Fibroblast of upper back skin (primary cell): ENCODE results near the gene DLG5.

Source experiments
- DNase-seq: peaks from one replicate; pipeline ENCODE4 v3.0.0-alpha.2; 2013

The DLG5 gene

DNA sequence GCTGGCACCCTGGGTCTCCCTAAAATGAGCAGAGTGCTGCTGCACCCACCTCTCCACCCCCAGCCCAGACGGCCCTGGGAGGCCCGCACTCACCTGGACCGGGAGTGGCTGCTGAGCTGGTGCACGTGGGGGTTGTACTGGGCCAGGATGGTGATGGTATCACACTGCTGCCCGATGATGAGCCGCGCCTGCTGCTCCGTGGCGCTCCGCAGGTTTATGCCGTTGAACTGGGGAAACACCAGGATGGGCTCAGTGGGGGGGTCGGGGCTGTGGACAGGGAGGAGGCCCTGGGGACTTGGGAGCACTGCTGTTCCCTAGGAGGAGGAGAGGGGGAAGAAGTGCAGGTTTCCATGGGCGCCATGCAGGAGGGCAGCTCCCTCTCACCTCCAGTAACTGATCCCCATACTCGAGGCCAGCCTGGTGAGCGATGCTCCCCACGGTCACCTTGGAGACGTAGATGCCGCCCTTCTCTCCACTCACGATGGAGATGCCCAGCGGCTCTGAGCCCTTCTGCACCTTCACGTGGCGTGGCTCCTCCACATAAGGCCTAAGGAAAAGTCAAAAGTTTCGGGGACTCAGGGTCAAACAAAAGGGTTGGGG lies 114.6 kb downstream of the DLG5 start:
- no peak for DNase-seq

DNA sequence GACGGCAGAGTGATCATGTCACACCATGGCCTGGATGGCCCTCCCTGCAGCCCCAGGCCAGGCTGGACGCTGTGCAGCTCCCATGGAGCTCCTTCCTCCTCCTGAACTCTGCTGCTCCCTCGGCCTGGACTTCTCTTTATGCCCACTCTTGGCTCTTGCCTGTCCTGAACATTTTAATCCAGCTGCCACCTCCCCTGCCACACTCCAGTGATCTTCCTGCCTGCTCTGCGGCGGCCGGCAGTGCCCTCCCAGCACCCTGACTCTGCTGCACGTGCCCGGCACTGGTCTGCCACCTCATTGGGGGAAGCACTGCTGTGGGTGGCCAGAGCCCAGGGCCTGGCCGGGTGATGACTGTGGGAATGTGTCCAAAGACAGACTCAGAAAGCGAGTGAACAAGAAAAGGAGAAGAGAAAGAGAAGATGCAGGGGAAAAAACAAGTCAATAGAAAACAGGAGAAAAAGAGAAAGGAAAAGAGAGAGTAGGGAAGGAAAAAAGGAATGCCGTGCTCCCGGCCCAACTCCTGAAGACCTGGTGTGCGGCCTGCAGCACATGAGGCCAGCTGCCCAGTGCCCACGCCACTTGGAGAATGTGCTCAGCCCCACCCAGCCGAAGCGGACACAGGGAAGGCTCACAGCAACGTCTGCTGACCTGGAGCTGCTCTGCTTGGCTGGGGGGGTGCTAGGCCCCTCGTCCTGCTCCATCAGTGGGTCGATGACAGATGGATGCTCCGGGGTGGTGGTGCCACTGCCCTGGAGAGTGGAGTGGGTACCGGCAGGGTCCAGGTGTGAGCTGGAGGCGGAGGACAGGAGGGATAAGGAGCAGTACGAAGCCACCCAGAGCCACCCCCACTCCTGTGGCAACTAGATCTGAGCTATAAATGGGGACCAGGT lies 115.9 kb downstream of the DLG5 start:
- DNase-seq: no peak

DNA sequence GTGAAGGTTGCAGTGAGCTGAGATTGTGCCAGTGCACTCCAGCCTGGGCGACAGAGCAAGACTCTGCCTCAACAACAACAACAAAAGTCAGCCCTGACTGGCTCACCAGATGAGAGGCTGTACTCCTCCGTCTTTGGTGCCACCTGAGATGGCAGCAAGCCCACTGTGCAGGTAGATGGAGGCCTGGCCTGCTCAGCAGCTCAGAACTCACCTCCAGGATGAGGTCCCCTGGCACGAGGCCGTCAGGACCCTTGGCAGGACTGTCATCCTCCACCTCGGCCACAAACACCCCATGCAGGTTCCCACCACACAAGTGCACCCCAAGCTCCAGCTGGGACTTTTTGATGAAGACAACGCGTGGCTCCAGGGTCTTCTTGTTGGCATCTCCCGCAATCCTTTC lies 117.2 kb downstream of the DLG5 start:
- no peak for DNase-seq

DNA sequence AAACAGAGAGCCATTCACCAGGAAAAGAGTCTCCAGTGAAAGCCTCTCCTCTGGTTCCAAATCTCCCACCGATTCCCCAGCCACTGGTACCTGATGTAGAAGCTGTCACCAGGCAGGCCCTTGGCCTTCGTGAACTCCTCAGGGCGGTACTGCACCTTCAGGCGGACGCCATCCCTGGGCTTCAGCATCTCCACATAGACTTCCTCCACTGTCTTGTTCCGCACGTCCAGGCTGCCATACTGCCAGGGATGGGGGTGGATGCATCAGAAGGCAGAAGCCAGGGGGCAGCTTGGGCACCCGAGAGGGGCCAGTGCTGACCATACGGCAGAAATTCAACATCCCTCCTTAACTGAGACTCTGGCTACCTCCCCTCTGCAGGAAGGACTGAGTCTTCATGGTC lies 118.8 kb downstream of the DLG5 start:
- DNase-seq: no peak

DNA sequence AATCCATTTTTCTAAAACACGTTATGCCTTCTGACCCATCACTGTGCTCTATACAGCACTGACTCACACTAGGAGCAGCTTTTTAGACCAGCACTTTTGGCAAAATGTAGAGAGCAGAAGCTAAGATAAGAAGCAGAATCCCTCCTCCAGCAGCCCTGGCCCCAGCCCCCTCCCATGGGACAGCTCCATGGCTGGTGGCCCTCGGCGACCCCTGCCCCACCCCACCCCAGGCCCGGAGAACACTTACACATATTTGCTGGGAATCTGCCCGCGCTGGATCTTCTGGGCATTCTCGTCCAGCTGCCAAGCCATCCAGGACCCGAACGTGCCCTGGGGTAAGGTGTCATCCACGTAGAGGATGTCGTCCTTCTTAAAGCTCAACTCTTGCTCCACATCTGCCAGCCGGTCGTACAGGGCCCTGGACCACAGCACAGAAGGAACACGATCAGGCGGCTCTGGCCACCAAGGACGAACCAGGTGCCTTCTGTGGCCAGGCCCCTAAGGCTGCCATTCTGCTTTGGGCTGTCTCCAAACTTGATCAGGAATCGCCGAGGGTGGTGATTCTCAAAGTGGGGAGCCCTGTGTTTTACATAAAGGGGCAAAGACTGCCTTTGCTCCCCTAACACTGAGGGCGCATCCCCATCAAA lies 119.9 kb downstream of the DLG5 start:
- no peak for DNase-seq

DNA sequence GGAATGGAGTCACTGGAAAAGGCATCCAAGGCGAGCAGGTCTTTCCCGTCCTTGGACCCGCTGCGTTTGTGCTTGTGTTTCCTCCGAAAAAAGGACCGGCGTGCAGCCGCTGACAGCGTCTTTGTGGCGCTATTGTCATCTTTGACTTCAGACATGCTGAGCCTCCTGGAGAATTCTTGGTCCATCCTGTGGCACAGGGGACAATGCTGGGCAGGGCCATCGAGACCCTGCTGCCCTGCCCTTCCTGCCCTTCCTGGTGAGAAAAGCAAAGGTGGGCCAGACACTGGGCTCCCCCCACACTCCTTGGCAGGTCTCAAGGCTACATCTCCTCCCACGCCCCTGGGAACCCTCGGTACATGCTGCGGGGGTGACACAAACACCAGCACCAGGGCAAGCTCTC lies 120.9 kb downstream of the DLG5 start:
- DNase-seq: no peak

DNA sequence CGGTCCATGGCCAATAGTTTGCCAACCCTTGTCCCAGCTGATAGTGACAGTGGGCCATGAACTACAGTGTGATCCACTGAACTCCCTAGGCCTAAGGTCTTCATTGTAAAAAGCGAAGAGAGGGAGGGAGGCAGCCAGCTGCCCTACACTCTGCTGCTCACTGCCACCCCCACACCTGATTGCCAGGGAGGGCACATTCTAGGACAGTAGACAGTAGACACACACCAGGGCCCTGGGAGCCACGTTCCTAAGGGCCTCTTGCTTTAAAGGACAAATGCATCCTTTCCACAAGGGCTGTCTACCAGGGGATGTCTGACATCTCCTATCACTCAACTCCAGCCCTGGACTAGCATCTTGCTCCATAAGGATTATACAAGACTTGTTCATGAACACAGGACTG lies 122.2 kb downstream of the DLG5 start:
- DNase-seq: no peak

DNA sequence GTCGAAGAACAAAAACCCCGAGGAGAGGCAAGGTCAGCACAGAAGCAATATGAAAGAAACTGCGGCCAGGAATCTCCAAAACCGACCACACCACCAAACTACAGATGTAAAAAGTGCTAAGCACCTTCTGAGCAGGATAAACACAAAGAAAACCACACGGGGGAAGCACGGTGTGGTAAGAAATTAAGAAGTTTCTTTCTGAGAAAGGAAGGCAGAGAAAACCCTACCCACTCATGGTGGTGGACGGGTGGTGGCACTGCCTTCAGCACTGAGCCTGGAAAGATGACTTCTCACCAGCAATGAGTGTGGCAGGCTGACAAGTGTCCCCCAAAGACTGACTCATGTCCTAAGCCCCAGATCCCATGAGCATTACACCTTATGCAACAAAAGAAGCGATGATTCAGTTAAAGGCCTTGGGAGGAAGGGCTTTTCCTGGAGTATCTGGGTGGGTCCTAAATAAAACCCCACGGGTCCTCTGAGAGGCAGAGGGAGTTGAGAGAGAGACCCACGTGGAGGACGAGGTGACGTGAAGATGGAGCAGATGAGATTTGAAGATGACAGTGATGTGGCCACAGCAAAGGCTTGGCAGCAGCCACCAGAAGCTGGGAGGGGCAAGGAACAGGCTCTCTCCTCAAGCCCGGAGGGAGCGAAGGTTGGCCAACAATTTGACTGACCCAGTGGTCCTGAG lies 124.9 kb downstream of the DLG5 start:
- DNase-seq: peak; percentile 32

DNA sequence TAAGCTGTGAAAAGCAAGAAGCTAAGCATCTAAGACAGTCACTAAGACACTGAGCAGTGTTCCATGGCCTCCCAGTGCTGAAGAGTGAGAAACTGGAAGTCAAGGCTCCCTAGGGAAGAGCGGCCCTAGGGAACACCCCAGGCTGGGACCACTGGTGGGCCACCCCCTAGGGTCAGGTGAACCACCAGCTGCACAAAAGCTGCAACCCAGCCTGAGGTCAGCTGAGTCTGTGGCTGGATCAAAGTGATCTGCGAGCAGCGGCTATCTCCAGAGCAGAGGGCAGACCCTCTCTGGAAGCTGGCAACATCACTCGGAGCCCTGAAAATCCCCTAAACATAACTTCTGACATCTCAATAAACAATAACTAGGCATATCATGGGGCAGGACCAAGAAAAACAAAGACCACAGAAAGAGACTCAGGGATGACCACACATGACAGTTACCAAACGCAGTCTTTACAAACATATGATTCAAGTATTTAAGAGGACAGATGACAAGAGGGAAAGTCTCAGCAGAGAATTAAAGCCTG lies 125.8 kb downstream of the DLG5 start:
- DNase-seq: no peak

DNA sequence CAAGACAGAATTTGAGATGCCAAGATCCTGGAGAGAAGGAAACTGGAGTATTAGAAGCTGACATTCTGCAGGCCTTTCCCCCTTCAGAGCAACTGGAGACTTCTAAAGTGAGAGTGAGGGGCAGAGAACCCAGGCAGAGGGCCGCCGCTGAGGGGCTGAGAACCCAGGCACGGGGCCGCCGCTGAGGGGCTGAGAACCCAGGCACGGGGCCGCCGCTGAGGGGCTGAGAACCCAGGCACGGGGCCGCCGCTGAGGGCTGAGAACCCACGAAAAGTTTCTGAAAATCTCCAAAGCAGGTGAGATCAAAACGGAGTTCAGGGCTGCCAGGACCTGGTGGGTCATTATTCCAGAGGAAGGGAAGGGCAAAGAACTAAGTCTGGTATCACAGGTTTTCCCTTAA lies 126.2 kb downstream of the DLG5 start:
- DNase-seq: no peak

DNA sequence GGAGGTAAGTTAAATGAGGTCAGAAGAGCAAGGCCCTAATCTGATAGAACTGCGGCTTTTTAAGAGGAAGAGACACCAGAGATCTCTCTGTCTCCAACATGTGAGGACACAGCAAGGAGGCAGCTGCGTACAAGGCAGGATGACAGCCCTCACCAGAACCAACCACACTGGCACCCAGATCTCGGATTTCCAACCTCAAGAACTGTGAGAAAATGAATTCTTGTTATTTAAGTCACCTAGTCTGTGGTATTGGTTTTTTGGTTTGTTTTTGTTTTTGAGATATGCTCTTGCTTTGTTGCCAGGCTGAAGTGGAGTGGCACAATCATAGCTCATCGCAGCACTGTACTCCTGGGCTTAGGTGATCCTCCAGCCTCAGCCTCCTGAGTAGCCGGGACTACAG lies 127.2 kb downstream of the DLG5 start:
- no peak for DNase-seq

DNA sequence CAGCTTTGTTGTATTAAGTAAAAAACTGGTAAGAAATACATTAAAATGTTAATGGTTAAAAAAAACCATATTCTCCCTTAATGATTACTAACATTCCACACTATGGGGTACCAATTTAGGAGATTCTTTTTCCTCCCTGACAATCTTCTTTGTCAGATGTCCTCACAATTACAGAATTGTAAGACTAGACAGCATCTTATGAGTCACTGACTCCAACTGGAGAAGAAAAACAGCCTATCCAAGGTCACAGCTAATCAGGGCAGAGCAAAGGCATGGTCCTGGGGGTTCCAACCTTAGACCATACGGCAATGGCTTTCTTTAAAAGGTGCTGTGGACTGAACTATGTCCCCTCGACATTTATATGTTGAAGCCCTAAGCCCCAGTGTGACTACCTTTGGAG lies 127.6 kb downstream of the DLG5 start:
- peak; percentile 18 for DNase-seq

DNA sequence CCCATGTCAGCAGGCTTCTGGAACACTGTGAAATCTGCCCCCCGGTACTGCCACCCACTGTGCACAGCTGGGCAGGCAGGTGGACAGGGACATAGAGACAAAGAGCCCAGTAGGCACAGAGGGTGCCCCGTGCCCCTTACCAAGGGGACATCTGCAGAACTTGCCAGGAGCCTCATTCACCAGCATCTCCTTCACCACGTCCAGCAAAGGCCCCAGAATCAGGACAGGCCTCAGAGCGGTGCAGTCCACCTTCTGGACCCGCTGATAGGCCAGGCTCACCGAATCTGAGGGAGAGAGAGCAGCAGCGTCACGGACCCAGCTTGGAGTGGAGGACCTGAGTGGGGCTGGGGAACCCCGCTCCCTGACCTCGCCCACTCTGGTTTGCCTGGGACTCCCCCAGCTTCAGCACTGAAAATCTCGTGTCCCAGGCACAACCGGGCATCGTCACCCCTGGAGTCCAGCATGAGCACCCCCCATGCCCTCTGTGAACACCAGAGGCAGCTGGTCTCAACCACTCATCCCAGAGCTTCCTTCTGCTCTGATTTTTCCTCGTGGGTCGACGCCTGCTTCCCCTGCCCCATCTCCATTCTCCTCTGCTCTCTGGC lies 130.1 kb downstream of the DLG5 start:
- no peak for DNase-seq

DNA sequence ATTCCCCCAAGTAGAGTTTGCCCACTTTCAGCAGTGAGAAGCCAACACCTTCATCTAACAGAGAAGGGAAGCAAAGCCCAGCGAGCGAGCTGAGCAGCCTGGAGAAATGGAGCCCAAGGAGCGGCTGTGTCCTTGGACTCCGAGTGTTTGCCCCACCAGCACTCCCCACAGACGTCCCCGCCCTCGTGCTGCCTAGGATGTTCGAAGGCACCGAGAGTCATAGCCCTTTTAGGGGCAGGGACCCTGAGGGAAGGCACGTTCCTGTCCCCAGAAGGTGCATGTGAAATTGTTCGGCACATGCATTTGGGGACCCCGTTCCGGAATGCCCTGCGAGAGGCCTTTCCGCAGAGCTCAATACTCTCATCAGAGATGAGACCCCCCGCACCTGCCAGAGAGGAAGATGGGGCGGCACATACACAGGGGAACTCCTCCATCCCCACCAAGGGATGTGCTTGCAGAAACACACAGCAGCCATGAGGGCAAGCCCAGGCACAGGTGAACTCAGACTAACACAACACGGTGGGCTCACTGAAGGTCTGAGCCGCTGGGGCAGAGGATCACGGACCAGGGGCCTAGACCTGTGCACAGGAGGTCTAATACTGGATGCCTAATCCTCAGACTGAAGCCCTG lies 131.0 kb downstream of the DLG5 start:
- DNase-seq: no peak

DNA sequence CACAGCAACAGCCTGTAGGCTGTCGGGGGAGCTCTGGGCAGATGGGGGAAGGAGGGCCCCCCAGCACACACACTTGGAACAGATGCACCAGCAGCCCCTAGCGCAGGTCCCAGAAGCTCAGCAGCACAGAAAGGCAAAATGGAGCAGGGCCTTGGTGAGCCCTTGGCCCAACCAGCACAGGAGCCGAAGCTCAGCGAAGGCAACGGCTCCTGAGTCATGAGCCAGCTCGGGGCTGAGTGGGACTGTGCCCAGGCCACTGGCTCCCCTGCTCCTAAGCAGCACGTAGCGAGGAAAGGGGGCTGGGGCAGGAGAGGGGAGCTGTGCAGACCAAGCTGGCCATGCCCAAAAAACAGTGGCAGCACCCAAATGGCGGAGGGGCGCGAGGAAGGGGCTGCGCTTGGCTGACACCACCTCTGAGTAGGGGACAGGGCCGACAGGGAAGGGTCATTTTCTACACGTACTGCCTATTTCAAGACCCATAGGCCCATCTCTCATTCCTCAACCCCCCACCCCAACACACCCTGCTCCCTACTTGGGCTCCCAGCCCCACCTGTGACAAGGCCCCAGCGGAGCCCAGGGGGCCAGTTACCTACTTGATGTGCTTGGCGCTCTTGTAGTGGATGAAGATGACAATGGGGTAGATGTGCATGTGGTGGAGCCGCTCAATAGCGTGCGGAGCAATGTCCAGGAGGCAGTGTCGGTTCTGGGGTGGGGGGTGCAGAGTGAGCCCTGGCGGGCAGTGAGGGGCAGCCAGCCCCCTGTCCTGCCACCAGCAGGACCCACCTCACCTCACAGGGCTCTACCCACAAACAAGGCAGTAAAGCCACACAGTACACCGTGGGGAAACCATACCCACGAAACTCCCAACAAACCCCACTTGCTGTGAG lies 132.1 kb downstream of the DLG5 start:
- no peak for DNase-seq

DNA sequence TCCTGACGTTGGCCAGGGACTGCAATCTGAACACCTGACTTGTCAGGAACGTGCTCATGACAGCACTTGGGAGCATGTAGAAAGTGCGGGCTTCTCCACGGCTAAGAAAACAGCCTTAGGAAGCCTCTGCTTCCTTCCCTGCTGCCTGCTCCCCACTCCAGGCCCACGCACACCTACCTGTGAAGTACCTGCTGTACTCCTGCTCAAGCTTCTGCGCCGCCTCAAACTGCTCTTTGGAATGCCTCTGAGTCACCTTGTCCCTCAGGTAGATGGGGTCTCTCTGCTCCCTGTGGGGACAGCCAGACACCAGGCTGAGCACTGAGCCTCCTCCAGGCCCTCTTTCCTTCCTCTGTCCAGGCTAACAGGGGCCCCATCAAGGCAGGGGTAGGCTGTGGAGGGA lies 132.7 kb downstream of the DLG5 start:
- DNase-seq: no peak

DNA sequence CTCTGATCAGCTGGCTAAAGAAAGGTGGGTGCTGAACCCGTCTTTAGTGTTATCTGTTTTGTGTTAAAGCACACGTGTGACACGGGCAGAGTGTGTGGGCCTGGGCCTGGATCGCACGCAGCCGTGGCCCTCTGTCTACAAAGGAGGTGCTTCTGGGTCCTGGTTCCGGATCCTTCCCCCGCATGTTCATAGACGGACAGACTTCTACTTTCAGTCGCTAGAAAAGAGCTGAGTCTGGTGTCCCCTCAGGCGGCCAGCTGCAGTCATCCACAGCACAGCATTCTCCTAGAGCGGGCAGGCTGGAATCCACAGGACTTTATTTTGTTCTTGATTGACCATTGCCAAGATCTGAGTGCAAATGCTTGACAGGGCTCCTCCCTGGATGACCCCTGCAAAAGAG lies 134.4 kb downstream of the DLG5 start:
- no peak for DNase-seq

DNA sequence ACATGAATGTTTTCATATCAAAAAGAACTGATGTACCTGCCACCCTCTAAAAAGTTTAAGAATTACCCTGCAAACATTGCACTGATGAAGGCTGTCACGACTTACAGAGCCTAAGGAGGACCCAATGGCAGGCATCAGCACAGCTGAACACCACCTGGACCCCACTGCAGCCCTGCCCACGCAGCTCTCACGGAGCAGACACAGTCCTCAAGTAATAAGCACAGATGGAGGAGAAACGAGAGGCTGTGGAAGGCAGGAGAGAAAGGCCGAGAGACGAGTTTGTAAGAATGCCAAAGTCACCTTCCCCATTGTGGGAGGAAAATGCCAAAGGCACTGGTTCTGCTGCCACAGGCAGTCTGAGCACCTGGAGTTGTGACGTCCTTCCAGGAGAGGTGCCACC lies 135.0 kb downstream of the DLG5 start:
- no peak for DNase-seq

DNA sequence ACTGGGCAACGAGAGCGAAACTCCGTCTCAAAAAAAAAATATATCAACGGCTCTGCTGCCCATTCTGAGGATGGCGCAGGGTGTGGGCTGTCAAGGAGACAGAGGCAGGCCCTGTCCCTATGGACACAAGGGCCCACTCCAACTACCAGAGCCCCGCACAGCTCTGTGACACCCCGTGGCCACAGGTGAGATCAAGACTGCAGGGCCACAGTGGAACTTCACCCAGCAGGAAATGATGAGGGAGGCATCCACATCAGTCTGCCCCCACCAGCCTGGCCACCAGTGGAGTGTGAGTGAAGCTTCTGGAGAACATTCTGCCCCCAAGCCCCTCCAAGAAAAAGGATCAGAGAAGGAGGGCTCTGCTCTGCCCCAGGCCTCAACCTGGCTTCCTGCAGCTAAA lies 136.7 kb downstream of the DLG5 start:
- no peak for DNase-seq

DNA sequence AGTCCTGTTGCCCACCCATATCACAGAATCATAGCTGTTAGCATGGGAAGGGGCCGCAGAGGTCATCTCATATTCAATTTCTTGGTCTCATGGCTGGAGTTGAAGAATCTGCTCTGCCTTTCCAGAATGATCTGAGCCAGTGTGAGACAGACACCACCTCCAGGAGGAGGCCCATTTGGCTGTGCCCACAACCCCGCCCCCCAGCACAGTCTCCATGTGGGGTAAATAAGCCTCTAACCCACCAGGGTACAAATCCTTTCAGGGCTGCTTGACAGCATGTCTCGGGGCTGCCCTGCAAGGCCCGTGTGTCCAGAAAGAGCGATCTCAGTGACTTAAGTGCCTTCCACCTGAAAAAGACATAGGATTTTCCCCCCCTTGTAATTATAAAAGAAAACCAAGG lies 137.5 kb downstream of the DLG5 start:
- no peak for DNase-seq

DNA sequence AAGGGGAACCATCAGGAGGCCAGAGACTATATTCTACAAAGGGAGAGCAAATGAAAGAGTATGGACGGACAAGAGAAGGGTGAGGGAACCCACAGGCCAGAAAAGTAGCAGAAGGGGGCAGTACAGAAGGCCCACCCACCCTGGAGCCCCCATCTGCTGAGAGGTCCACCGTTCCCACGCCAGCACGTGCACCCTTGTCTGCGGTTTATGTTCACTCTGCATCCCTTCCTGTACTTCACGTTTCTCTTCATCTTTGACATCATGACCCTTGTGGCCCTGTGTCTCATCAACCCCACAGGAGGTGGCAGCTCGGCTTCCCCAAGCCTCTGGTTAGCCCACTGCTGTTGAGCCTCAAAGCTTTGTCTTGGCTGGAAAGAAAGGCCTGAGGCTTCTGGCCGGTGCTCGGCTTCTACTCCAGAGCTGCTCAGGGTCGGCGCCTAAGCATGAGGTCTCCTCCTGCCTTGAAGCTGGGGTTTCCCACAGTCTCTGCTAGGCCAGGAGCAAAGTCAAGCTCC lies 138.0 kb downstream of the DLG5 start:
- no peak for DNase-seq
